VCaP (cell line): ENCODE results near the gene CTU1.

ENCODE experiments used
- H3K27ac ChIP-seq: fragments of 450-650 bp; 2 replicates; pipeline ENCODE4 v1.5.1; 2017
- TF ChIP-seq, protein P1 (sequence below): fragments of 450-650 bp; conservative IDR thresholded peaks from 2 replicates; pipeline ENCODE4 v1.5.1; 2017; ENCODE audit warnings: mild to moderate bottlenecking, moderate library complexity

The CTU1 gene

DNA sequence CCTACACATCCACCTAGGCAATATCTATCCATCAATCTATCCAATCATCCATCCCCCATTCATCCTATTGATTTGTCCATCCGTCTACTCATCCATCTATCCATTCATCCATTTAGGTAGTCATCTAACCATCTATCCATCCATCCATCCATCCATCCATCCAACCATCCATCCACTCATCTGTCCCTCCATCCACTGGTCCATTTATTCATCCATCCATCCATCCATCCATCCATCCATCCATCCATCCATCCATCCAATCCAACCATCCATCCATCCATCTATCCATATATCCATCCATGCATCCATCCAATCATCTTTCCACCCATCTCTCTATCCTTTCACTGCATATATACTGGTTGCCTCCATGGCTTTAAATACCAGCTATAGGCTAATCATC lies 47.2 kb downstream of the CTU1 start:
- TF ChIP-seq, protein P1, sequence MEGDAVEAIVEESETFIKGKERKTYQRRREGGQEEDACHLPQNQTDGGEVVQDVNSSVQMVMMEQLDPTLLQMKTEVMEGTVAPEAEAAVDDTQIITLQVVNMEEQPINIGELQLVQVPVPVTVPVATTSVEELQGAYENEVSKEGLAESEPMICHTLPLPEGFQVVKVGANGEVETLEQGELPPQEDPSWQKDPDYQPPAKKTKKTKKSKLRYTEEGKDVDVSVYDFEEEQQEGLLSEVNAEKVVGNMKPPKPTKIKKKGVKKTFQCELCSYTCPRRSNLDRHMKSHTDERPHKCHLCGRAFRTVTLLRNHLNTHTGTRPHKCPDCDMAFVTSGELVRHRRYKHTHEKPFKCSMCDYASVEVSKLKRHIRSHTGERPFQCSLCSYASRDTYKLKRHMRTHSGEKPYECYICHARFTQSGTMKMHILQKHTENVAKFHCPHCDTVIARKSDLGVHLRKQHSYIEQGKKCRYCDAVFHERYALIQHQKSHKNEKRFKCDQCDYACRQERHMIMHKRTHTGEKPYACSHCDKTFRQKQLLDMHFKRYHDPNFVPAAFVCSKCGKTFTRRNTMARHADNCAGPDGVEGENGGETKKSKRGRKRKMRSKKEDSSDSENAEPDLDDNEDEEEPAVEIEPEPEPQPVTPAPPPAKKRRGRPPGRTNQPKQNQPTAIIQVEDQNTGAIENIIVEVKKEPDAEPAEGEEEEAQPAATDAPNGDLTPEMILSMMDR: no peak
- H3K27ac ChIP-seq: no peak overlapping the region

DNA sequence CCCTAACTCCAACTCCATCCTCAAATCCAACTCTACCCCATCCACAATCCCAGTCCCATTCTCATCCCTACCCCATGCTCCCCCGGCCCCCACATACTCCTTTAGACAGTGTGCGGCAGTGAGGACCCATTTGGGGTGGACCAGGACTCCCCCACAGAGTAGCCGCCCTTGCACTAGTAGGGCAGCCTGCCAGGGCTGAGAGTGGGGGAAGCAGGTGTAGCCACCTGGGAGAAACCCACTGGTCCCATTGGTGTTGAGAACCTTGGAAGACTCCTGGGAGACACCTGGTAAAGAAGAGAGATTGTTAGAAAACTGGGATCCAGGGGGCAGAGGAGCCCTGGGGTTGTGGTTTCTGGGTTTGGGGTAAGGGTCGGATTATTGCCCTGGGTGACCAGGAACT lies 47.9 kb downstream of the CTU1 start:
- no peak overlapping the region for H3K27ac ChIP-seq
- TF ChIP-seq, protein P1: no peak

DNA sequence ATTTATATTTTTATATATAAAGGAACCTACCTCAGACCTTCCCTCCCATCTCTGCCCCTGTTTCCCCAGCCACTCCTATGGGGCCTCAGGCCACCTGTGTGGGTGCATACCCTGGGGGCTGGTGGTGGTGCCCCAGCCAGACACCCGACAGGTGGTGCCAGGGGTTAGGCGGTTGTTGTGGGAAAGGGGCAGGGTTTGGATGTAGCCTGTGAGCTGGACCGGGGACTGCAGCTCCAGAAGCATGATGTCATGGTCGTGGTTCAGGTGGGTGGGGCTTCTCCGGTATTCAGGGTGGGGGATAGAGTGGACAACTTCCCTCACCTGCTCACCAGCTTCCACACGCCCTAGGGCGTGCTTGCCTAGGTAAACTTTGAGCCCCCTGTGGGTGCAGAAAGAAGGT lies 48.5 kb downstream of the CTU1 start:
- TF ChIP-seq, protein P1: no peak
- no peak overlapping the region for H3K27ac ChIP-seq

DNA sequence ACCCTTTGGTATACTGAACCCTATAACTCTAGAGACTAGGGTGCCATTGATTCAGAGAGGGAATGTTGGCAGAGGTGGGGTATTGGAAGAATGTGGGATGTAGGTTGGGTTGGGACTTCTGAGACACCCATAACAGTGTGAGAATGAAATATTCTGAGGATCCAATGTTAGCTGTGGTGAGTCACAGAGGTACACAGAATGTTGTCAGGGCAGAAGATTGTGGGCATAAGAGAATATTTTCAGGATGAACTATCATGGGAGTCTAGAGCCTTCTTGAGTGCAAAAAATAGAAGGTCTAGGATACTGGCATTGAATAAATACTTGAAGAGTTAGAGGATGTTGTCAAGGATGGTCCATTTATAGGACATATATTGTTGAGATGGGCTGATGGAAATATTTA lies 52.3 kb downstream of the CTU1 start:
- TF ChIP-seq, protein P1: no peak
- H3K27ac ChIP-seq: no peak overlapping the region
